Measurements from ENCODE around the gene NOTO.

- TF ChIP-seq, protein P1, sequence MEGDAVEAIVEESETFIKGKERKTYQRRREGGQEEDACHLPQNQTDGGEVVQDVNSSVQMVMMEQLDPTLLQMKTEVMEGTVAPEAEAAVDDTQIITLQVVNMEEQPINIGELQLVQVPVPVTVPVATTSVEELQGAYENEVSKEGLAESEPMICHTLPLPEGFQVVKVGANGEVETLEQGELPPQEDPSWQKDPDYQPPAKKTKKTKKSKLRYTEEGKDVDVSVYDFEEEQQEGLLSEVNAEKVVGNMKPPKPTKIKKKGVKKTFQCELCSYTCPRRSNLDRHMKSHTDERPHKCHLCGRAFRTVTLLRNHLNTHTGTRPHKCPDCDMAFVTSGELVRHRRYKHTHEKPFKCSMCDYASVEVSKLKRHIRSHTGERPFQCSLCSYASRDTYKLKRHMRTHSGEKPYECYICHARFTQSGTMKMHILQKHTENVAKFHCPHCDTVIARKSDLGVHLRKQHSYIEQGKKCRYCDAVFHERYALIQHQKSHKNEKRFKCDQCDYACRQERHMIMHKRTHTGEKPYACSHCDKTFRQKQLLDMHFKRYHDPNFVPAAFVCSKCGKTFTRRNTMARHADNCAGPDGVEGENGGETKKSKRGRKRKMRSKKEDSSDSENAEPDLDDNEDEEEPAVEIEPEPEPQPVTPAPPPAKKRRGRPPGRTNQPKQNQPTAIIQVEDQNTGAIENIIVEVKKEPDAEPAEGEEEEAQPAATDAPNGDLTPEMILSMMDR (IDR thresholded peaks at IDR 0.05; ENCODE audit: borderline replicate concordance, extremely low read depth, low read length, poor library complexity, severe bottlenecking) = no peak
- TF ChIP-seq EZH2 (IDR thresholded peaks at IDR 0.05; ENCODE audit: borderline replicate concordance, low read depth, low read length, severe bottlenecking) = no peak
Observed at GRCh38 chr2:73238976-73239375, 36.6 kb downstream of the NOTO start.

Measured in DND-41 (cell line).